ENCODE data around the gene ENG.

The ENG gene

GRCh38 chr9:127878001-127878651, 23.7 kb upstream of the ENG start:
- ChIA-PET POLR2A (interaction anchor here (0.6 to 0.8 kb wide), 2 partner anchors 93 to 235 kb away, joined by 3 read pairs; partner anchors contain the start of gene CDK9), CTCF (interaction anchor here (0.5 to 2.5 kb wide), 4 partner anchors 34 to 288 kb away, joined by 3 to 7 read pairs (median 3); partner anchors contain the start of gene TOR2A)
- TF ChIP-seq ZNF184 (tag by site-specific recombination; IDR thresholded peaks at IDR 0.05) (no peak), GLIS1 (tag by site-specific recombination; IDR thresholded peaks at IDR 0.05) (0 out of 2 replicates have a peak, but pooled peaks have one; percentile 5), ZFP37 (tag by site-specific recombination; IDR thresholded peaks at IDR 0.05) (0 out of 2 replicates have a peak, but pooled peaks have one; percentile 6), ZEB2 (tag by site-specific recombination; IDR thresholded peaks at IDR 0.05) (0 out of 2 replicates have a peak, but pooled peaks have one; percentile 10), ZNF776 (tag by site-specific recombination; IDR thresholded peaks at IDR 0.05; ENCODE audit: borderline replicate concordance) (no peak), ZNF596 (tag by site-specific recombination; IDR thresholded peaks at IDR 0.05) (no peak), ZSCAN30 (tag by site-specific recombination; IDR thresholded peaks at IDR 0.05) (no peak), ZNF248 (tag by site-specific recombination; IDR thresholded peaks at IDR 0.05) (no peak), ZBTB17 (tag by site-specific recombination; IDR thresholded peaks at IDR 0.05) (peak; percentile 55; the same call in 1 of the 2 replicates), HOXD13 (CRISPR knock-in tag; IDR thresholded peaks at IDR 0.05; ENCODE audit: borderline replicate concordance) (no peak), ZNF16 (tag by site-specific recombination; IDR thresholded peaks at IDR 0.05; ENCODE audit: low read depth) (peak; percentile 94; the same call in 1 of the 2 replicates), WT1 (tag by site-specific recombination; IDR thresholded peaks at IDR 0.05) (0 out of 2 replicates have a peak, but pooled peaks have one; percentile 39), ZFP41 (tag by site-specific recombination; IDR thresholded peaks at IDR 0.05; ENCODE audit: borderline replicate concordance) (no peak), ZBTB48 (tag by site-specific recombination; IDR thresholded peaks at IDR 0.05) (0 out of 2 replicates have a peak, but pooled peaks have one; percentile 10), KLF8 (tag by site-specific recombination; IDR thresholded peaks at IDR 0.05) (no peak)
- TF ChIP-seq, protein P1, sequence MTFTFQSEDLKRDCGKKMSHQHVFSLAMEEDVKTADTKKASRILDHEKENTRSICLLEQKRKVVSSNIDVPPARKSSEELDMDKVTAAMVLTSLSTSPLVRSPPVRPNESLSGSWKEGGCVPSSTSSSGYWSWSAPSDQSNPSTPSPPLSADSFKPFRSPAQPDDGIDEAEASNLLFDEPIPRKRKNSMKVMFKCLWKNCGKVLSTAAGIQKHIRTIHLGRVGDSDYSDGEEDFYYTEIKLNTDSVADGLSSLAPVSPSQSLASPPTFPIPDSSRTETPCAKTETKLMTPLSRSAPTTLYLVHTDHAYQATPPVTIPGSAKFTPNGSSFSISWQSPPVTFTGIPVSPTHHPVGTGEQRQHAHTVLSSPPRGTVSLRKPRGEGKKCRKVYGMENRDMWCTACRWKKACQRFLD (tag by site-specific recombination; IDR thresholded peaks at IDR 0.05): no peak
- TF ChIP-seq, protein P2, sequence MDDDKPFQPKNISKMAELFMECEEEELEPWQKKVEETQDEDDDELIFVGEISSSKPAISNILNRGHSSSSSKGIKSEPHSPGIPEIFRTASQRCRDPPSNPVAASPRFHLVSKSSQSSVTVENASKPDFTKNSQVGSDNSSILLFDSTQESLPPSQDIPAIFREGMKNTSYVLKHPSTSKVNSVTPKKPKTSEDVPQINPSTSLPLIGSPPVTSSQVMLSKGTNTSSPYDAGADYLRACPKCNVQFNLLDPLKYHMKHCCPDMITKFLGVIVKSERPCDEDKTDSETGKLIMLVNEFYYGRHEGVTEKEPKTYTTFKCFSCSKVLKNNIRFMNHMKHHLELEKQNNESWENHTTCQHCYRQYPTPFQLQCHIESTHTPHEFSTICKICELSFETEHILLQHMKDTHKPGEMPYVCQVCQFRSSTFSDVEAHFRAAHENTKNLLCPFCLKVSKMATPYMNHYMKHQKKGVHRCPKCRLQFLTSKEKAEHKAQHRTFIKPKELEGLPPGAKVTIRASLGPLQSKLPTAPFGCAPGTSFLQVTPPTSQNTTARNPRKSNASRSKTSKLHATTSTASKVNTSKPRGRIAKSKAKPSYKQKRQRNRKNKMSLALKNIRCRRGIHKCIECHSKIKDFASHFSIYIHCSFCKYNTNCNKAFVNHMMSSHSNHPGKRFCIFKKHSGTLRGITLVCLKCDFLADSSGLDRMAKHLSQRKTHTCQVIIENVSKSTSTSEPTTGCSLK (tag by site-specific recombination; IDR thresholded peaks at IDR 0.05): no peak
- peaks cover 0 to 8% of the 10 kb centered on the region in 2 experiments; a peak in 1 of 3 replicates for H3K36me3 ChIP-seq (ENCODE audit: control insufficient read depth in 2 of 2, insufficient read depth in 1 of 2, low read length in 2 of 2)
- H3K27ac ChIP-seq (ENCODE audit: extremely low read depth, low read depth, low read length): peak overlapping the region; percentile 32; the same call in 1 of the 2 replicates
- H3K4me3 ChIP-seq (ENCODE audit: low read depth, low read length): peak overlapping the region; percentile 55
- no peaks in the 10 kb centered on the region for H3K9me3 ChIP-seq (ENCODE audit: control insufficient read depth, insufficient read depth, low read depth, low read length)
- no peaks in the 10 kb centered on the region; the same call in 1 of the 2 replicates for H3K4me1 ChIP-seq (ENCODE audit: control insufficient read depth, insufficient read depth, low read length)

- CTCF ChIA-PET: interaction anchor here (0.5 to 2.5 kb wide), 4 partner anchors 35 to 143 kb away, joined by 3 to 7 read pairs (median 4); partner anchors contain the start of gene TOR2A
- TF ChIP-seq ZNF280D (tag by site-specific recombination; IDR thresholded peaks at IDR 0.05) (no peak), ZNF48 (tag by site-specific recombination; IDR thresholded peaks at IDR 0.05) (no peak), ZNF350 (tag by site-specific recombination; IDR thresholded peaks at IDR 0.05) (no peak), ZNF747 (tag by site-specific recombination; IDR thresholded peaks at IDR 0.05) (no peak), ZBTB44 (tag by site-specific recombination; IDR thresholded peaks at IDR 0.05) (no peak), ZNF76 (tag by site-specific recombination; IDR thresholded peaks at IDR 0.05; ENCODE audit: borderline replicate concordance, low read depth) (peak; percentile 90), GLI4 (tag by site-specific recombination; IDR thresholded peaks at IDR 0.05) (no peak), KLF9 (tag by site-specific recombination; IDR thresholded peaks at IDR 0.05; ENCODE audit: low read depth) (peak; percentile 44; the same call in 1 of the 2 replicates), ZNF776 (tag by site-specific recombination; IDR thresholded peaks at IDR 0.05; ENCODE audit: borderline replicate concordance) (no peak), ZBTB1 (tag by site-specific recombination; IDR thresholded peaks at IDR 0.05) (0 out of 2 replicates have a peak, but pooled peaks have one; percentile 83), ZEB2 (tag by site-specific recombination; IDR thresholded peaks at IDR 0.05) (peak; percentile 54; the same call in 1 of the 2 replicates)
Observed at GRCh38 chr9:127877566-127877998, 23.1 kb upstream of the ENG start, which contains the start of gene AK1. TSS of gene AK1 (minus strand) at chr9:127877675. CDS start at chr9:127874617, 3,058 bp downstream.

More at GRCh38 chr9:127877566-127877998, 23.1 kb upstream of the ENG start, which contains the start of gene AK1:
- Histone ChIP-seq H3K36me3 (ENCODE audit: control insufficient read depth in 2 of 2, insufficient read depth in 1 of 2, low read length in 2 of 2) (peaks cover 0 to 11% of the 10 kb centered on the region in 2 experiments; a peak in 1 of 3 replicates), H3K4me1 (ENCODE audit: control insufficient read depth, insufficient read depth, low read length) (no peaks in the 10 kb centered on the region; the same call in 1 of the 2 replicates), H3K27ac (ENCODE audit: extremely low read depth, low read depth, low read length) (peak within 1 kb of the TSS; percentile 53; the same call in 1 of the 2 replicates), H3K9me3 (ENCODE audit: control insufficient read depth, insufficient read depth, low read depth, low read length) (no peaks in the 10 kb centered on the region), H3K4me3 (ENCODE audit: low read depth, low read length) (peak within 1 kb of the TSS; percentile 55)
- POLR2A ChIA-PET: interaction anchor here (0.8 kb wide), 1 partner anchor 92 kb away, joined by 3 read pairs; the partner anchor contains the start of gene CDK9

All from HEK293 (cell line).